ENCODE results near the gene TJP1.
"Not testable (repeated sequence)": the region's sequence is repeated elsewhere in the genome, so short reads cannot be mapped to it uniquely, and the experiment has no call there.

TJP1 gene

DNA sequence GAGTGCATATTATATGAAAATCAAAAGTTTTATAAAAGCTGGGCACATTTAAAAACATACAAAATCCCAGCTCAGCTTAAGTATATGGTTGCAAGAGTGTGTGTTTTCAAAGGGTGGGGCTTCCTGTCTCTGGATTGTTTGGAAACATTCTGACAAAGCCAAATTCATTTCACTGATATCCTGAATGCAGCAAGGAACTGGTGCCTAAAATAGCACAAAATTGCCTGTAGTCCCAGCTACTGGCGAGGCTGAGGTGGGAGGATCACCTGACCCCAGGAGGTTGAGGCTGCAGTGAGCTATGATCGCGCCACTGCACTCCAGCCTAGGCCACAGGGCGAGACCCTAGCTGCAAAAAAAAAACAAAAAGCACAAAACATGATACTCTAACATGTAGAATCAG lies 13.0 kb upstream of the TJP1 start:
- DNase-seq, result no peak

DNA sequence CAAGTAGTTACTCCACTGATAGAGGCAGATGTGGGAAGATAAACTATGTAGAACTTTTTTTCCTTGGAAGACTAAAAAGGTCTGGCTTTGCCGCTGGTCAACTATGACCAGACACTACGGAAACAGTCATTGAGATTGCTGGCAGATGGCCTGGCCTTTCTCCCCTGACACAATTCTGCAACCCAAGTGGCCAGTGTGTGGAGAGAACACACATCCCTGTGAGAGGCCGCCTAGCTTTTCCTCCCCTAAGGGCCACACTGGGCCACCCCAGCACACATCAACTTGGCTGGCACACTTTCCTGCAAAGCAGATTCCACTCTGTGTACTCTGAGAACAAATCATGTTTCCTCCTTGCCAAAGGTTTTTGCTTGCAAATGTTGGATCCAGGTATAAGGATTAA lies 10.4 kb upstream of the TJP1 start:
- no peak for DNase-seq

DNA sequence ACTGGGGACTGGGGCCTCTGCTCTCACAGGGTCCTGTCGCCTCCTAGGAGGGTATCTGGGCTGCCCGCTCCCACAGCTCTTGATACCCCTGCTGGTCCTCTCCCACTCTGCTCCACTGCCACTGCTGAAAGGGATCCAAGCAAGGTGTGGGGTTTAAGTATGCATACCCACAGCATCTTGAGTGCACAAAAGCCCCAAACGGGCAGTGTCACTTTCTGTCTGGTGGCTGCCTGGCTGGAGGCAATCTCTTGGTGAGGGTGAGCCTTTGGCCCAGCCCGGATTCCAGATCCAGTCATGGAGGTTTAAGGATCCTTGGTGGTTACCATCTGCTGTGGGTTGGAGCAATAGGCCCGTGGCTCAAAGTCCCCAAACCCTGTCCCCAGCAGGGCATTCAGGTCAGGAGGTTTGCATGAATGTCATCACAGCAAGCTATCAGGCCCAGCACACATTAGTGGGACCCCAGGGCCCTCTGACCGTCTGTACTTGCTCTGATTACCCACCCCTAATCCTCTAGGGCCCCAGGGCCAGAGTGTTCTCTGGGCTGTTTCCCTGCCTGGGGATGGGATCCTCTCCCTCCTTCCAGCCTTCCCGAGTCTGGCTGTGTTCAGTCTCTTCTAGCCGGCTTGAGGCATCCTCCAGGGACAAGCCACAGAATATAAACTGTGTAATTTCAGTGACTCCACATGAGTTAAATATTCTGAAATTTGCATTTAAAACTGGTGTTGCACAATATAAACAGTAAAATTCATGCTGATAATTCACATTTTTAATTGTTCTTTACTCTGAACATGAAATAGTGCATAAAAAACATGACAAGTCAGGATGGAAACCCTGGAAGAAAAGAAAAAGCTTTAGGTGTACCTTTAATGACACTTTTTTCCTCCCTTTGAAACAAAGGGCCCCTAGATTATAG lies 4.9 kb upstream of the TJP1 start:
- no peak for DNase-seq

DNA sequence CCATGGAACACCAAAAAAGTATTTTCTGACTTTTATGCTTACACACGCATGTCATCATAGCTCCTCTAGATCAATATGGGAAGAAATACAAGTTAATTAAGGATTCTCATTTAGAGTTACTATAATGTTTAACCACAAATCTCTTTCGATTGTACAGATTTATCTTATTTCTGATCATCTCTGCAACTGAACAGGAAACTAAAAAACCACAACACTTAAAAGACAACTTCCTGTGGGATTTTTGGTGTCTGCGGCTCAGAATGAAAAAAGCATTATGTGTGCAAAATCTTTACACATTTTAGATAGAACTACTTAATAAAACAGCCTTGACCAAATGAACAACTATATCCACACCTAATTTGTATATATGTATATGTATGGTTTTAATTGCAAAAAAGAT lies 3.0 kb upstream of the TJP1 start:
- peak; percentile 3 for DNase-seq

DNA sequence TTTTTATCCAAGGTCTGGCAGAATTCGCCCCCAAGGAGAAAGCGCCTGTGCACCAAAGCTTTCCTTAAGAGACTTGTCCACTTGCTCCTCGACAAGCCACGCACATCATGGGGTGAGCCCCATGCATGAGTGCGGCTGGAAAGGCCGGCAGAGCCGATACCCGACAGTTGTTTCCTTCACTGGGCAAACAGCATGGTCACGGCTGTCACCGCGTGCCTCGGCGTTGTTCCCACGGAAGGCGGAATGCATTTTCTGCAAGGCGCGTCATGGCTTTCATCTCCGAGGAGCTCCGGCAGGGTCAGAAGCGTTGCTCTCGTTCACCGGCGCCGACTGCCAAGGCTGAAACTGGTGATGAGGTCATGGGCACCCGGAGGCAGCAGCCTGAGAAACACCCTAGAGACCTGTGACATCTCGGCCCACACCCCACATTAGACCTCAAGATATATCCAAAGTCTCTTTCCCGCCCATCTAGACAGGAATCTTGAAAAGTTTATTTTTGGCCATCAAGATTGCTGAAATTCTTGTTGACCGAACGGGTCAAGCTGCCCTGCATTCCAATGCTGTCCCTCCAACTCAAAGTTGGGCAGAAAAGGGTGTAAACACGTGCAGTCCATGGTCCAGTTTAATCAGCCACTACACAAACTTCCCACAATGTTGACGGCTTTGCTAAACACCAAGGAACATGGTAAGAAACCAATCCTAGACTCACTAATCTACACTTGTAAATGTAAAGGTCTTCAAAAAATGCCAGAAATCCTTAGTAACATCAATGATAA lies 604 bp upstream of the TJP1 start:
- no peak for DNase-seq

DNA sequence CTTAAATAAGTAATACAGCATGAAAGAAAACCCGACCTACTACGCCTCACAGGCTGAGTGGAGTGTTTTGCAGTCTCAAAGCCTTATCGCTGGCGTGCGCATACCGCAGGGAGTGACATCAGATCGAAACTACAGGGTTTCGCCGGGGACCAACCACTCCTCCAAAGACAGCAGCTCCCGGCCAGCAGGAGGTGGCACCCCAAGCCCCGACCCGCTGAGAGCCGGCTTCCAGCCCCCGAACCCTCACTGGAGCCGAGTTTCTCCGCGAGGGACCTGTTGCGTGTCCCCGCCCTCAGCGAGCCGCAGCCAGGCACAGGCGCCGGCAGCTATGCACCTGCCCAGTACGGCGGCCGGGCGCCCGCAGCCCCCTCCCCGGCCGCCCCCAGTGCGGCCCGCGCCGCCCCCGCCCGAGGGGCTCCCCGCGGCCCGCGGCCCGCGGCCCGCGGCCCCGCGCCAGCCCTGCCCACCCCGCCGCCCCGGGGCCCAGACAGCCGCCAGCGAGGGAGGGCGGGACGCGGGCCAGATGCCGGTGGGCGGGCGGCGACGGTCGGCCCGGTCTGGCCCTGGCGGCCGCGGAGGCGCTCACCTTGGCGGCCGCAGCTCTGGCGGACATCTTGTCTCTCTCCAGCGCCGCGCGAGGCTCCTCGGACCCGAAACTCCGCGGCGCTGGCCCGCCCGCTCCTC lies 710 bp downstream of the TJP1 start:
- DNase-seq, result peak; percentile 40

DNA sequence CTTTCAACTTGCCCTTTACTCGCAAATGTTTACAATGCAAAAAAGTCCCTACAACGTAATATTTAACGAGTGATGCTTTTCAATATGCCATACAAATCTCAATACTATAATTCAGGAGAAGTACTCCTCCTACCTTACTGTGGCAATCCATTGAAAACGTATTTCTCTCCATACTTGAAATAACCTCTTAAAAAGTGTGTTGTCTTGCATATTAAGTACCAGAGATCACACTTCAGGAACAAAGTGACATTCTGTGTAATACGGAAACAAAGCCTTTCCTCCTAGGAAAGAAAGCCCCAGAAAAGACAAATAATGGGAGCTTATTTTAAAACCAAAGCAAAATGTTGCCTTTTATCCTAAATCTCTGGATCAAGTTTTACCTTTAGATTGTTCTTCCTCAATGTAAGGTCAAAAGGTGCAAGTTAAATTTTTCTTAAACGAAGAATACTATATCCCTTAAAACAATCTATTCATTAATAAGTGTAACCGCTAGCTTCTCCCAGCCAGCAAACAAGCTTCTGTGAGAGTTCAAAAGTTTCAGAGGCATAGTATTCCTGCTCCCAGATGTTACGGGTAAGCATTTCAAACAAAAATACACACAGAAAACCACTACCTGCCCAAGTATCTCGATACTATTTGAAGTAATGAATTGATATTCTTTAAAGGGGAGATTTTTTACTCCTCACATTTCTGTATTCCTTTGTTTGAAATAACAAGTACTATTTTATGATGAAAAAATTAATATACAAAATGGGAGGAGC lies 1.7 kb downstream of the TJP1 start:
- no peak for DNase-seq

DNA sequence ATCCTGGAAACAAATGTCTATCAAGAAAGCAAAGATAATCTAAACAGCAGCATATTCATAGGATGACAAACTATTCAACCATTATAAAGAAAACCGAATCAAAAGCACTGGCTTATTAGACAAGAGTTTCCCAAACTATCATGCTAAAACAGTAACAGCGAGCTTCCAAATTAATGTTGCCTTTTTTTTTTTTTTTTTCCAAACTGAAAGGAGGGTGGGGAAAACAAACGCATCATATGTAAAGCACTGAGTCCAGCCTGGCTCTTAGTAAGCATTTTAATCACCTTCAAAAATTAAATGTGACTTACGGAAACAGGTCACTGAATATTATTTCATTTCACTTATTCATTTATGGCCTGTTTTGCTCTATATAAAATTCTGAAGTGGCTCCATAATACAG lies 2.3 kb downstream of the TJP1 start:
- no peak for DNase-seq

DNA sequence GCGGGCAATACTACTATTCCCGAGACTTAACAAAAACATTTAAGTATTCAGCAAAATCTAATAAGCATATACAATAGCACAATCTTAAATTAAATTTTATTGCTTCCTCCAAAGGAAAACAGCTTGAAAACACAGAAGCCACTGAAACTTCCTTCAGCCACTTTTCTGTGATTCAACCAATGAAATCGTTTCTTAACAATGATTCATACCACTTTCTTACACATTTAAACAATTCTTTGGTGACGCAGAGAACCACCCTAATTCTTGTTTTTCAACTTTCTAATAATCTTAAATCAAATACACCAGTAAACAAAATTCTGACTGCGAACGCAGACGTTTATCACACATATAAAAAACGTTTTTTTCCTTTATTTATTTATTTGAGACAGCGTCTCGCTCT lies 4.1 kb downstream of the TJP1 start:
- no peak for DNase-seq

DNA sequence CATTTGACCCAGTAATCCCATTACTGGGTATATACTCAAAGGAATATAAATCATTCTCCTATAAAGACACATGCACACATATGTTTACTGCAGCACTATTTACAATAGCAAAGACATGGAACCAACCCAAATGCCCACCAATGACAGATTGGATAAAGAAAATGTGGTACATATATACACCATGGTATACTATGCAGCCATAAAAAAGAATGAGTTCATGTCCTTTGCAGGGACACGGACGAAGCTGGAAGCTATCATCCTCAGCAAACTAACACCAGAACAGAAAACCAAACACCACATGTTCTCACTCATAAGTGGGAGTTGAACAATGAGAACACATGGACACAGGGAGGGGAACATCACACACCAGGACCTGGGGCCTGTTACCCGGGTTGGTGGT lies 4.8 kb downstream of the TJP1 start:
- not testable (repeated sequence) for DNase-seq

DNA sequence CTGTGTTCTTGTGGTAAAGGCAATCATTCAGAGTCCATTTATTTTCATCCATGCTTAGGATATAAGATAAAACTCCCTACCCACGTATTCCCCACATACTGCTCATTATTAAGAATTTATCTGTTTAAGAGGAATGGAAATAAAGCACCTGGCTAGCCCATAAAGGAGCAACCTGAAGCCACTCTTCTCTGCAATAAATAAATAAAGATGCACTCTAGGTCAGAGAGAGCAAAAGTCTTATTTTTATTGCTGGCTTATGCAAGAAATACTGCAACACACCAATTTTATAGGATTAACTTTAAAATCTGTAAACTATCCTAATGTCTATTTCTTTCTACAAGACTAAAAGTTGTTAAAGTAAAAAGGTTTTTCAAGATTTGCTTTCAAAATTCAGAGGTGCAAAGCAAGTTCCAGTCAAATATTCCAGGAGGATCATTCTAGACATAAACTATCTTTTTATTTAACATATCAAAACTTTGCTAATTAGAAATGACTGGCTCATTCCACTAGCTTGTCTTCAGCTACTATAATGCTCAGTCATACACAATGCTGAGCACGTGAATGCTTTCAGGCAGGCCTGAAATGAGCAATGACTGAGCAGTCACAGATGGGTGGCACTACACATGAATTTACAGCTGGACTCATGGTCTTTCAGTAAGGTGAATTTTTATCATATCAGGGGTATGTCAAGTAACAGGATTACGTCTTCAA lies 7.1 kb downstream of the TJP1 start:
- DNase-seq, result no peak

DNA sequence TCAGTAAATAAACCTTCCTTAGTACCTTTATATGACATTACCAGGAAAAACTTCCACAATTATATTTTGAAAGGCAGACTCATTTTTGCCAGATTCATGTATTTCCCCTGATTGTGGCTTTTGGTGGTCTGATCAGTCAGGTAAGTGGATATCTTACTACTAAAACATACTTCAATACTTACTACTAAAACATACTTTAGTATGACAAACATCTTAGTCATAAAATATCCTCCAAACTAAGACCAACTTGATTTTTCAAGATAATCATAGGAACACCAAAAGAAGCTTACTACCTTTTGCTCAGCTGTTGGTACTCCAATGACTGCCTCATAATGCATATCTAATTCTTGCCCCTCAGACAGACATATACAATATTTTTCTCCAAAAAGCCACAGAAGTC lies 9.3 kb downstream of the TJP1 start:
- no peak for DNase-seq

DNA sequence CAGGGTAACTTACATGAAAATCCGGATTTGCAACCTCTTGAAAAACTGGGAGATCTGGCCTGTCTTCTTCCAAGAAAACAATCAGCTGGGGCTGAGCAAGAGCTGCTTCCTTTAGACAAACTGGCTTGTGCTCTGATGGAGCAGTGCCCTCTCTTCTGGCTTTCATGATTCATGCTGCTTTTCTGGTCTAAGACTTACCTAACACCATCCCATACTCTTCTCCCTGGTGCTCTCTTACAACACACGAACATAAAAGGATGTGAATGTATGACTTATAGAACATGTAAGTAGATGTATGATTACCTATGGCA lies 9.9 kb downstream of the TJP1 start:
- DNase-seq, result no peak

DNA sequence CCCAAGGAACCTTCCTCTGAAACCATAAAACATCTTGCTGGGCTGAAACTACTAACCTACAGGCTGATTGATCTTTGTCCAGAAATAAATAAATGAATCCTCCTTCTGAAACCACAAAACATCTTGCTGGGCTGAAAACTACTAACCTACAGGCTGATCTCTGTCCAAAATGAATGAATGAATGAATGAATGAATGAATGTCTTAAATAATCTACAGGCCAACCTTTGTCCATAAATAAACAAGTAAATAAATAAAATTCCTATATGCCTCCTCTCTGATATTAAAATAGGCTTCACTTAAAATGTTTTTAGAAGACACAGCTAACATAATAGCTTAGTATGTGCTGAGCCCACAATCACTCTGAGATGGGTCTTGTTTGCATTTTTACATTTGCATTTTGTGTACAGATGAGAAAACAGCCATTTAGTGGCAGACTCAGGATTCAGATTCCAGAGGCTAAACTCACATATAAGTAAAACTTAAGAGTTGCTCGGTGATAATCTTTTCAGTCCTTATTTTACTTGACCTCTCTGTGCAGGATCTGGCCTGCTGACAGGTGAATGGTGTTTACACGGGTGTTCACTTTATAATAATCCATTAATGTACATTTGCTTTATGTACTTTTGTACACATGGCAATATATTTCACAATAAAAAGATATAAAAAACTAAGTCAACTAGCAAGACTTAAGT lies 10.4 kb downstream of the TJP1 start:
- no peak for DNase-seq

DNA sequence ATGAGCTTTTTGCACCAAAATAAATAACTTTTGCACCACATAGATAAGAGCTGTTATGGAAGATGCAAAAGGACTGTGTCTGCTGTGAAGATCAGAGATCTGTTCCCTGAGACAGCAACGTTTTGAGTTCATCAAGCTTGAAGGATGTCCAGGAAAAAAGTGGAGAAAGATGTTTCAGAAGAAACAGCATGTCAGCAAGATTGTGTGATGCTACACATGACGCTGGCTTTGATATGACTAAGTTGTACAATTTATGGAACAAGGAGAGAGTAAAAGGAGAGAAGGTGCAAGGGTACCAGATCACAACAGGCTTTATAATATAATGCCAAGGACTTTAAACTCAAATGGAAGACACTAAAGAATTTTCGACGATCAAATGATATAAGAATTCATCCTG lies 16.6 kb downstream of the TJP1 start:
- no peak for DNase-seq

DNA sequence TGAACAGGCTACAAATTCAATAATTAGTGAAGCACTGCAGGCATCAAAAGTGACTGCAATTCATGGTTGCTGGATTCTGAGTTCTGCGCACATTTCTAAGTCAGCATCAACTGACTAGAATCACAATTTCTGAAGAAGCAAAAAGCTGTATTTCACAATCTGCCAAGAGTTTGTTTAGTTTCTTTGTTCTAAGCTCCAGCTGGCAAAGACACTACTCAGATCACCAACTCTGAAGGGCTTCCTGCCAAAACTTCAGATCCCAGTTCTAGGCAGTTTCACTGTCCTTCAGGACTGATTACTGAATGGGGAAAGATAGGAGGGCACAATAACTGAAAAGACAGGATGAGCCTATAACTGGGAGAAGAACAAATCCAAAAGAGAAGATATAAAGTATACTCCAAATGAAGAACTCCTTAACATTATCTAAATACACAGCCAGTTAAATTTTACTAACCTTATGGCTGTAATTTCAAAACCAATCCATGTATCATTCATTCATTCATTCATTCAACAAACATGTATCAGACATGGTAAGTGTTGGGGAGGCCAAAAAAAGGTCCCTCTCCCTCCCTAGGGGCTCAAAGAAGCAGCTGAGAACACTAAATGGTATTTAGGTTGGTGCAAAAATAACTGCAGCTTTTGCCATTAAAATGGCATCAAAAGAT lies 17.1 kb downstream of the TJP1 start:
- DNase-seq, result no peak

DNA sequence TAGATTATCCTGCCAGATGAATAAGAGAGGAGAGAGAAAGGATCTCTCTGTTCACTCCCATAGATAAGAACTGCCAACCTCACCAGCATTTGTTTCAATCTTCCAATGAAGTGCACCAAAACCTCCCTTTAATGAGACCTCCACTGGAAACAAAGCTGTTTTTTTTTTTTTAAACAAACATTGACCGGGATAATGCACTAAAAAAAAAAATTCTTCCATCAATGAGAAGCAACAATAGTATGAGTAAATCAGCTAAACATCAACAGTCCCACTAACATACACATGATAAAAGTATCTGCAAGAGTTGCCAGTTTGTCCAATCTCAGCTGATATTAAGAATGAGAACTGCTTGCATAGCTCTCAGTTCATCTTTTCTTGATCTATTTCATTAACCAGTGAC lies 19.9 kb downstream of the TJP1 start:
- DNase-seq, result no peak

DNA sequence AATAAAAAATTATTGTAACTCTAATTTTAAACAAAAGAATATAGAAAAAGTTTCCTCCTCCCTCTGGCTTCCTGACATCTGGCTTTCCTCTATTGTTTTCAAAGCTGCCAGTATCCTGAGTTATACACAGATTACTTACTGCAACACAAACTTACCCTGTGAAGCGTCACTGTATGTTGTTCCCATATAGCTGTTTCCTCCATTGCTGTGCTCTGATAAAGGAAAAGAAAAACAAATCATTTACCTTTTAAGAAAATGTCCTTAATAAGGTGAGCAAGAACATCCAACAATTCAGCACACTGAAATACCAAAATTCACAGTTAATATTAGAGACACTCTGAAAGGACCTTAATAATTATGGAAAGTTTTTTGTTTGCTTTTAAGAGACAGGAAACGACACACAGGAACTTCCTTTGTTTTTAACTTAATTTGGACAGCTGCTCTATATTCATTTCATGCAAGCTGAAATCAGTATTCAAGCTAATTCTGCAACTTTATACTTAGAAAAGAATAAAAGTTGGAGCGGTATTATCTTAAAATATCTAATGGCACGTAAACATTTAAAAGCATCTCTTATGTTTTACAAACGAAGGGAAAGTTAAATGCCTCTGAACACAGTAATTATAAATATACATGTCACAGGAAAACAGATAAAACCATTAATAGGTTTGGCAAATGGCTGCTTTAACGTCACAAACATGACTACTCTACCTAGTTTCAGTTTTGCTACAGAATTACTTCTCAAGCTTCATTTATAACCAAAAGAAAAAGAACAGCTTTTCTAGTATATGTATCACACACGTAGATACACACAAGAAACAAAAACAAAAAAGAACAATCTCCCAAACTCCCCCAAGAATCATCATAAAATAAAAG lies 21.5 kb downstream of the TJP1 start:
- no peak for DNase-seq

DNA sequence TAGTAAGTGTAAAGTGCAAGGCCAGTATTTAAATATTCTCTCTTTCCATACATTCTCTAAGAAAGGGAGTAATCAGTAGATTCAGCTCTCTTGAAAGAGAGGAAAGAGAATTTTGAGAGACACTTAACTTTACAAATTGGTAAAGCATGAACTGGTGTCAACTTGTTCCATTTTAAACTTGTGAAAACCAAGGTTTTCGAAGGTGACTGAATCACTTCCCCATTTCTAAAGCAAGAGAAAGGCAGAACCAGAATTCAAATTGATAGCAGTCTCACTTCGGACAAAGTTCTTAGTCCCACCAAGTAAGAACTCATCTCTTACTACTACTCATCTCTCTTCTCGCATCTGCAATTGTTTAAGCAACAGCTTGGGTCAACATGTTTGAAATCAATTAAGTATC lies 22.4 kb downstream of the TJP1 start:
- no peak for DNase-seq

DNA sequence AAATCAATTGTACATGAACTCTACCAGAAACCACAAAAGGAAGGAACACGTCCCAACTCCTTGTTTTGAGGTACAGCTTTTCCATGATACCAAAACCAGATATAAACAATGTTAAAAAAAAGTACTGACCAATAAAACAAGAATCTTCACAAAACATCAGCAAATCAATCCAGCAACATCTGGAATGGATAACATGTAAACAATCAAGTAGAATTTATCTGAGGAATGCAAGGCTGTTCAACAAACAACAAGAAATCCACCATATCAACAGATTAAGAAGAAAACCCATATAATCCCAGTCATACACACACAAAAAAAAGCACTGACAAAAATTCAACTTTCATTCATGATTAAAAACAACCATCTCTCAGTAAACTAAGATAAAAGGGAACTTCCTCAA lies 26.7 kb downstream of the TJP1 start:
- no peak for DNase-seq
